Muscle layer of duodenum (tissue), 2 donors: ENCODE measurements around the gene RASSF3.

Experiments
- H3K27ac ChIP-seq: one replicate; pipeline ENCODE4 v1.7.0; 2013; ENCODE audit warnings: mild to moderate bottlenecking, low read length
- H3K27me3 ChIP-seq: one replicate; pipeline ENCODE4 v1.7.0; 2013; ENCODE audit warnings: low read depth, mild to moderate bottlenecking, control low read depth, low read length
- H3K36me3 ChIP-seq, 2 donors: one replicate each; pipeline ENCODE4 v1.7.0; 2013; ENCODE audit warnings: low read length in 2 of 2, control low read depth in 1 of 2, mild to moderate bottlenecking in 1 of 2; ENCODE audit not compliant: insufficient read depth in 2 of 2, control insufficient read depth in 1 of 2
- H3K4me1 ChIP-seq, 2 donors: one replicate each; pipeline ENCODE4 v1.7.0; 2013; ENCODE audit warnings: low read length in 2 of 2, mild to moderate bottlenecking in 2 of 2, control low read depth in 1 of 2, moderate library complexity in 1 of 2; ENCODE audit not compliant: insufficient read depth in 2 of 2, control insufficient read depth in 1 of 2
- H3K4me3 ChIP-seq, 2 donors: one replicate each; pipeline ENCODE4 v1.7.0; 2013; ENCODE audit warnings: low read length in 2 of 2, low read depth in 1 of 2, mild to moderate bottlenecking in 1 of 2
- H3K9me3 ChIP-seq, 2 donors: one replicate each; pipeline ENCODE4 v1.7.0; 2013; ENCODE audit warnings: low read length in 2 of 2, control low read depth in 1 of 2, mild to moderate bottlenecking in 1 of 2; ENCODE audit not compliant: control insufficient read depth in 1 of 2
- donor health status: healthy.

RASSF3 gene

GRCh38 chr12:64735442-64735841 is 125.1 kb downstream of the RASSF3 start:
- no peaks in the 10 kb centered on the region for H3K27me3 ChIP-seq
- H3K4me1 ChIP-seq, result no peaks in the 10 kb centered on the region
- no peak overlapping the region for H3K4me3 ChIP-seq
- no peaks in the 10 kb centered on the region for H3K9me3 ChIP-seq
- H3K36me3 ChIP-seq, result peaks cover 45 to 73% of the 10 kb centered on the region in 2 donors
- H3K27ac ChIP-seq, result no peak overlapping the region

DNA sequence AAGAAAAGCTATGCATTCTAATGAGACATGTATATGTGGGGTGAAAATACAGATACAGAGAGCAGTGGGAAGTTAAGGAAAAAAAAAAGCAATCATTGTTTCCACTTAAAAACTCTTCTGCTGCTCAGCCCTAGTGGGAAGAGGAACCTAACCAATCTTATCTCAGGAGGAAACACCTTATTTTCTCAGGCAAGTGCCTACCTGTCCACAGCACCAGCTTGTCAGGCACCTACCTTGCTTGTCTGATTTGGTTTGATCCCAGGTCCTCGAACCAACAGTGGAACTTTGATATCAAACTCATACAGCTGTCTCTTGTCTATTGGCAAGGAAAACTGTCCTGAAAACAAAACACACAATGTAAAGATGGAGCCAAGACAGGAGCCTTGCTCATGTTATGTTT is 126.5 kb downstream of the RASSF3 start:
- H3K27ac ChIP-seq, result no peak overlapping the region
- no peaks in the 10 kb centered on the region for H3K9me3 ChIP-seq
- H3K4me3 ChIP-seq, result no peak overlapping the region
- no peaks in the 10 kb centered on the region for H3K27me3 ChIP-seq
- H3K36me3 ChIP-seq, result peaks cover 45 to 72% of the 10 kb centered on the region in 2 donors
- no peaks in the 10 kb centered on the region for H3K4me1 ChIP-seq

DNA sequence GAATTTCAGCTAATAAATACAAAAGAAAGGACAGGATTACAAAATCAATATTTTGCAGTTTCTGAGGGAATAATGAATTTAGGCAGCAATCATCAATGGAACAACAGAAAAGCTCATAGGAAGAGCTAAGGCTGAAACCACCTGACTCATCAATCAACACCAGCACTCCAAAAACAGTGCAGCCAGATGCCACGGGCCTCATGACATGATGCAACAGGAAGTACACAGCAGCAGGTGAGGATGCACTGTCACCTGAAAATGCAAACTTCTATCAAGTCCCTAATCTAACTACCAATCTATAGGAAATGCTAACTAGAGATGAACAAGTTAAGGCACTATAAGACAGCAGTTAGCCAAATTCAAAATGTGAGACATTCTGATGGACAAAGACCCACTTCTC is 127.2 kb downstream of the RASSF3 start:
- no peaks in the 10 kb centered on the region for H3K4me1 ChIP-seq
- no peak overlapping the region for H3K4me3 ChIP-seq
- H3K27me3 ChIP-seq, result no peaks in the 10 kb centered on the region
- no peak overlapping the region for H3K27ac ChIP-seq
- H3K9me3 ChIP-seq, result no peaks in the 10 kb centered on the region
- H3K36me3 ChIP-seq, result peaks cover 48 to 79% of the 10 kb centered on the region in 2 donors

DNA sequence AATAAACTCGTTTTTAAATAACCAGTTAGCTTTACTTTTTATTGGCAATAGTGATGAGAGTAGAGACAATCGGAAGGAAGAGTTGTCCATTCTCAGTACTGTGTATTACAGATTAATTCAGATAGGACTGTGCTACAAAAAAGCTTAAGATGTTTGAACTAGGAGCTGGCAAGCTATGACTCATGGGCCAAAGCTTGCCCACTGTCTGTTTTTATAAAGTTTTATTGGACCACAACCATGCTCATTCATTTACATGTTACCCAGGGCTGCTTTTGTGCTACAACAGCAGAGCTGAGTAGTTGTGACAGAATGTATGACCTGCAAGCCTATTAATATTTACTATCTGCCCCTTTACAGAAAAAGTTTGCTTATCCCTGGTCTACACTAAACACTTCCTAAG is 129.5 kb downstream of the RASSF3 start:
- H3K4me1 ChIP-seq, result no peaks in the 10 kb centered on the region
- no peaks in the 10 kb centered on the region for H3K27me3 ChIP-seq
- no peak overlapping the region for H3K27ac ChIP-seq
- H3K36me3 ChIP-seq, result peaks cover 64 to 87% of the 10 kb centered on the region in 2 donors
- H3K9me3 ChIP-seq, result no peaks in the 10 kb centered on the region
- no peak overlapping the region for H3K4me3 ChIP-seq

DNA sequence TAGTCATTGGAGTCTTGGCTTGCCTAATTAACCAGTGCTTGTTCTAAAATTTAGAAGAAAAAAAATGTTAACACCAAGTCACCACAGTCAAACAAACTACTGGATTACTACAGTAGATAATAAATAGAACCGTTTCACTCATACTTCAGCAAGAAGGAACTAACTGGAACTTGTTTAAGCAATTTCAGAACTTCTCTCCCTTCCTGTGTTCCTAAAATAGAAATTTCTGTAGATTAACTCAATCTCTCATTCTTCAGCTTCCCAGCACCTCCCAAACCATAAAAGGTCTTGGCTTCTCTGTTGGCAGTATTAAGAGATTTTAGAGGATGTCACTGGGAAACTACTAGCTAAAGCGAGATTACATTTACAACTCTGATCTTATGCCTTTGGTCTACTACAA is 130.4 kb downstream of the RASSF3 start:
- Histone ChIP-seq H3K4me3 (no peak overlapping the region), H3K9me3 (no peaks in the 10 kb centered on the region), H3K36me3 (peaks cover 57 to 87% of the 10 kb centered on the region in 2 donors), H3K27me3 (no peaks in the 10 kb centered on the region), H3K27ac (no peak overlapping the region), H3K4me1 (no peaks in the 10 kb centered on the region)

DNA sequence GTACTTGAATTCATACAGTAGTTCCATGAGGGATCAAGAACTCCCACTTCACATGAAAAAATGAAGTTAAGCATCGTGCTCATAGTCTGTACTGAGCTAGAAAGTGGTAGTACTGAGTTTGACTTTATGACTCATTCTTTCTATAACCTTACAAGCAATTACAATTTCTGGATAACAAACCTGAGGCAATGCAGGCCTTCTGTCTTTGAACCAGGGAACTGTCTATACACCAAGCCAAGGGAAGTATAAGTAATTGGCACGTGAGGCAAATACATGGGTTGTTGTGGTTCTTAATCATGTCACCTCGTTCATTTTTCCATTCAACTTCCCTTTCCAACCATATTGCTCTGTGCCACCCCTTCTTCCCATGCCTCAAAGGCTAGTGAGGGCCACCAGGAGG is 132.1 kb downstream of the RASSF3 start:
- Histone ChIP-seq H3K4me3 (no peak overlapping the region), H3K9me3 (no peaks in the 10 kb centered on the region), H3K27me3 (no peaks in the 10 kb centered on the region), H3K36me3 (peaks cover 40 to 82% of the 10 kb centered on the region in 2 donors), H3K27ac (no peak overlapping the region), H3K4me1 (no peaks in the 10 kb centered on the region)

- Histone ChIP-seq H3K27me3 (no peaks in the 10 kb centered on the region), H3K4me3 (no peak overlapping the region), H3K27ac (no peak overlapping the region), H3K36me3 (peaks cover 34 to 80% of the 10 kb centered on the region in 2 donors), H3K4me1 (no peaks in the 10 kb centered on the region), H3K9me3 (no peaks in the 10 kb centered on the region)
These were observed 132.9 kb downstream of the RASSF3 start for GRCh38 chr12:64743206-64743605.

GRCh38 chr12:64744422-64745258 is 134.3 kb downstream of the RASSF3 start:
- Histone ChIP-seq H3K4me3 (no peak overlapping the region), H3K4me1 (no peaks in the 10 kb centered on the region), H3K9me3 (no peaks in the 10 kb centered on the region), H3K36me3 (peaks cover 25 to 71% of the 10 kb centered on the region in 2 donors), H3K27me3 (no peaks in the 10 kb centered on the region), H3K27ac (no peak overlapping the region)

- no peak overlapping the region for H3K27ac ChIP-seq
- H3K27me3 ChIP-seq, result no peaks in the 10 kb centered on the region
- H3K36me3 ChIP-seq, result peaks cover 25 to 67% of the 10 kb centered on the region in 2 donors
These were observed 135.0 kb downstream of the RASSF3 start for GRCh38 chr12:64745259-64745807.

GRCh38 chr12:64745980-64746379 is 135.7 kb downstream of the RASSF3 start:
- peaks cover 30 to 65% of the 10 kb centered on the region in 2 donors for H3K36me3 ChIP-seq
- H3K4me3 ChIP-seq, result no peak overlapping the region
- no peaks in the 10 kb centered on the region for H3K9me3 ChIP-seq
- H3K27ac ChIP-seq, result no peak overlapping the region
- no peaks in the 10 kb centered on the region for H3K27me3 ChIP-seq
- H3K4me1 ChIP-seq, result no peaks in the 10 kb centered on the region

More at GRCh38 chr12:64745259-64745807, 135.0 kb downstream of the RASSF3 start:
- Histone ChIP-seq H3K4me3 (no peak overlapping the region), H3K4me1 (no peaks in the 10 kb centered on the region), H3K9me3 (no peaks in the 10 kb centered on the region)

- no peaks in the 10 kb centered on the region for H3K4me1 ChIP-seq
These were observed 136.4 kb downstream of the RASSF3 start for GRCh38 chr12:64746663-64747062.

More at GRCh38 chr12:64746663-64747062, 136.4 kb downstream of the RASSF3 start:
- Histone ChIP-seq H3K27me3 (no peaks in the 10 kb centered on the region), H3K36me3 (peaks cover 30 to 69% of the 10 kb centered on the region in 2 donors), H3K27ac (no peak overlapping the region), H3K4me3 (no peak overlapping the region), H3K9me3 (no peaks in the 10 kb centered on the region)
